Limb (tissue), 2 donors: Measurements from ENCODE around the gene TRIM24.

Source experiments
- DNase-seq, 2 donors: peaks; one replicate each; pipeline ENCODE4 v3.0.0-alpha.2; 2016; ENCODE audit errors: extremely low spot score in 2 of 2

TRIM24 gene

GRCh38 chr7:138625084-138625848 is 165.2 kb downstream of the TRIM24 start:
- DNase-seq: no peak

- DNase-seq: no peak
Measured at GRCh38 chr7:138625849-138626230, 165.8 kb downstream of the TRIM24 start.

GRCh38 chr7:138626846-138627245 is 166.8 kb downstream of the TRIM24 start:
- DNase-seq: no peak

GRCh38 chr7:138627361-138627760 is 167.3 kb downstream of the TRIM24 start:
- no peak for DNase-seq

GRCh38 chr7:138630059-138630610 is 170.1 kb downstream of the TRIM24 start:
- DNase-seq: no peak

- no peak for DNase-seq
Measured at GRCh38 chr7:138632384-138632783, 172.3 kb downstream of the TRIM24 start.

GRCh38 chr7:138632826-138633602 is 173.0 kb downstream of the TRIM24 start:
- no peak for DNase-seq
